Measurements from ENCODE around the gene SMCO4. TPM values are rescaled to one million over a fixed set of nuclear protein-coding genes. Genes with fewer than 3 reads are reported as not detected.
"Not testable (repeated sequence)": the region's sequence is repeated elsewhere in the genome, so short reads cannot be mapped to it uniquely, and the experiment has no call there.

SMCO4 gene
- total RNA-seq, 1 experiment from 2014 or later, result 4.9 TPM

- peak overlapping the region; percentile 72 for H3K4me3 ChIP-seq
- no peaks in the 10 kb centered on the region for H3K36me3 ChIP-seq
- DNase-seq, result peak in 1 of 2 experiments; percentile 18
- H3K27me3 ChIP-seq, result no peaks in the 10 kb centered on the region
- H3K9me3 ChIP-seq (replicated peaks), result no peaks in the 10 kb centered on the region
- no peak overlapping the region for H3K27ac ChIP-seq
- H3K4me1 ChIP-seq, result no peaks in the 10 kb centered on the region
Measured at GRCh38 chr11:93542811-93543229, 371 bp downstream of the SMCO4 start.

- H3K36me3 ChIP-seq, result no peaks in the 10 kb centered on the region
- no peaks in the 10 kb centered on the region for H3K27me3 ChIP-seq
- H3K27ac ChIP-seq, result no peak overlapping the region
- peak overlapping the region; percentile 72 for H3K4me3 ChIP-seq
- H3K9me3 ChIP-seq (replicated peaks), result no peaks in the 10 kb centered on the region
- no peaks in the 10 kb centered on the region for H3K4me1 ChIP-seq
- DNase-seq, result peak; percentile 31 to 51
Measured at GRCh38 chr11:93541884-93542810, 1.0 kb downstream of the SMCO4 start.

- no peaks in the 10 kb centered on the region for H3K27me3 ChIP-seq
- H3K4me1 ChIP-seq, result no peaks in the 10 kb centered on the region
- H3K36me3 ChIP-seq, result no peaks in the 10 kb centered on the region
Measured at GRCh38 chr11:93540896-93541553, 2.2 kb downstream of the SMCO4 start.

GRCh38 chr11:93540337-93540736 lies 2.9 kb downstream of the SMCO4 start:
- Histone ChIP-seq H3K36me3 (no peaks in the 10 kb centered on the region), H3K4me1 (no peaks in the 10 kb centered on the region), H3K27me3 (no peaks in the 10 kb centered on the region), H3K27ac (no peak overlapping the region), H3K4me3 (no peak overlapping the region), H3K9me3 (replicated peaks) (no peaks in the 10 kb centered on the region)
- no peak for DNase-seq

More at GRCh38 chr11:93540896-93541553, 2.2 kb downstream of the SMCO4 start:
- no peak for DNase-seq
- Histone ChIP-seq H3K9me3 (replicated peaks) (no peaks in the 10 kb centered on the region), H3K4me3 (no peak overlapping the region), H3K27ac (no peak overlapping the region)

- Histone ChIP-seq H3K9me3 (replicated peaks) (no peaks in the 10 kb centered on the region), H3K27me3 (no peaks in the 10 kb centered on the region), H3K4me3 (no peak overlapping the region), H3K4me1 (no peaks in the 10 kb centered on the region), H3K27ac (no peak overlapping the region), H3K36me3 (no peaks in the 10 kb centered on the region)
- DNase-seq, result no peak
Measured at GRCh38 chr11:93537767-93538261, 5.4 kb downstream of the SMCO4 start.

GRCh38 chr11:93537049-93537448 lies 6.1 kb downstream of the SMCO4 start:
- no peaks in the 10 kb centered on the region for H3K27me3 ChIP-seq
- H3K4me1 ChIP-seq, result no peaks in the 10 kb centered on the region
- no peak overlapping the region for H3K4me3 ChIP-seq
- H3K9me3 ChIP-seq (replicated peaks), result no peaks in the 10 kb centered on the region
- DNase-seq, result no peak
- H3K36me3 ChIP-seq, result no peaks in the 10 kb centered on the region
- no peak overlapping the region for H3K27ac ChIP-seq

- Histone ChIP-seq H3K27me3 (no peaks in the 10 kb centered on the region), H3K4me1 (no peaks in the 10 kb centered on the region), H3K4me3 (no peak overlapping the region), H3K36me3 (no peaks in the 10 kb centered on the region), H3K9me3 (replicated peaks) (no peaks in the 10 kb centered on the region), H3K27ac (no peak overlapping the region)
- no peak for DNase-seq
Measured at GRCh38 chr11:93536101-93536861, 6.9 kb downstream of the SMCO4 start.

GRCh38 chr11:93535578-93535977 lies 7.6 kb downstream of the SMCO4 start:
- H3K9me3 ChIP-seq (replicated peaks), result not testable (repeated sequence)

GRCh38 chr11:93532806-93533205 lies 10.4 kb downstream of the SMCO4 start:
- H3K4me3 ChIP-seq, result no peak overlapping the region
- H3K9me3 ChIP-seq (replicated peaks), result no peaks in the 10 kb centered on the region
- no peak overlapping the region for H3K27ac ChIP-seq
- no peaks in the 10 kb centered on the region for H3K27me3 ChIP-seq
- peaks cover 23% of the 10 kb centered on the region for H3K4me1 ChIP-seq
- H3K36me3 ChIP-seq, result no peaks in the 10 kb centered on the region
- no peak for DNase-seq

More at GRCh38 chr11:93535578-93535977, 7.6 kb downstream of the SMCO4 start:
- H3K27me3 ChIP-seq, H3K4me3 ChIP-seq, H3K36me3 ChIP-seq, H3K27ac ChIP-seq, DNase-seq, H3K4me1 ChIP-seq: not testable (repeated sequence)

- Histone ChIP-seq H3K4me3 (no peak overlapping the region), H3K36me3 (no peaks in the 10 kb centered on the region), H3K9me3 (replicated peaks) (no peaks in the 10 kb centered on the region), H3K4me1 (peaks cover 23% of the 10 kb centered on the region), H3K27me3 (no peaks in the 10 kb centered on the region), H3K27ac (no peak overlapping the region)
- DNase-seq, result no peak
Measured at GRCh38 chr11:93532281-93532789, 10.9 kb downstream of the SMCO4 start.

GRCh38 chr11:93530468-93530826 lies 12.7 kb downstream of the SMCO4 start:
- no peaks in the 10 kb centered on the region for H3K36me3 ChIP-seq
- H3K27me3 ChIP-seq, result no peaks in the 10 kb centered on the region
- H3K4me1 ChIP-seq, result peaks cover 23% of the 10 kb centered on the region
- H3K4me3 ChIP-seq, result no peak overlapping the region
- no peaks in the 10 kb centered on the region for H3K9me3 ChIP-seq (replicated peaks)
- no peak for DNase-seq
- no peak overlapping the region for H3K27ac ChIP-seq

GRCh38 chr11:93529707-93530467 lies 13.3 kb downstream of the SMCO4 start:
- peak in 1 of 2 experiments; percentile 17 for DNase-seq
- no peak overlapping the region for H3K4me3 ChIP-seq
- no peaks in the 10 kb centered on the region for H3K27me3 ChIP-seq
- no peak overlapping the region for H3K27ac ChIP-seq
- no peaks in the 10 kb centered on the region for H3K36me3 ChIP-seq
- H3K9me3 ChIP-seq (replicated peaks), result no peaks in the 10 kb centered on the region
- peaks cover 23% of the 10 kb centered on the region for H3K4me1 ChIP-seq

- no peaks in the 10 kb centered on the region for H3K27me3 ChIP-seq
- no peak overlapping the region for H3K27ac ChIP-seq
- no peaks in the 10 kb centered on the region for H3K36me3 ChIP-seq
- no peak overlapping the region for H3K4me3 ChIP-seq
- no peaks in the 10 kb centered on the region for H3K9me3 ChIP-seq (replicated peaks)
- H3K4me1 ChIP-seq, result peaks cover 23% of the 10 kb centered on the region
- DNase-seq, result peak in 1 of 2 experiments; percentile 45
Measured at GRCh38 chr11:93528757-93529645, 14.2 kb downstream of the SMCO4 start.
